Lung (tissue), 12 donors: ENCODE data around the gene DHX15. TPM values are rescaled to one million over a fixed set of nuclear protein-coding genes. Genes with fewer than 3 reads are reported as not detected.

ENCODE experiments used
- ATAC-seq: fragments of 200-7000 bp; cut with Tn5 transposase; one replicate; pipeline ENCODE4 v1.9.1; 2020; ENCODE audit warnings: moderate number of reproducible peaks; ENCODE audit not compliant: insufficient read depth, low FRiP score
- DNase-seq, 3 donors: peaks; one replicate each; pipeline ENCODE4 v3.0.0-alpha.2; 2013 to 2017
- H3K27ac ChIP-seq, 2 donors: one replicate each; pipeline ENCODE4 v1.5.1; 2013; ENCODE audit warnings: mild to moderate bottlenecking in 2 of 2, moderate library complexity in 2 of 2, control low read depth in 1 of 2, inconsistent platforms in 1 of 2, low read depth in 1 of 2, low read length in 1 of 2
- H3K27me3 ChIP-seq, 3 donors: one replicate each; pipeline ENCODE4 v1.5.1; 2013; ENCODE audit warnings: low read length in 2 of 3; ENCODE audit not compliant: control insufficient read depth in 3 of 3, insufficient read depth in 3 of 3
- H3K36me3 ChIP-seq, 4 donors: one replicate each; pipeline ENCODE4 v1.5.1; 2013; ENCODE audit warnings: low read length in 4 of 4, mild to moderate bottlenecking in 1 of 4, moderate library complexity in 1 of 4; ENCODE audit not compliant: control insufficient read depth in 4 of 4, insufficient read depth in 4 of 4
- H3K4me1 ChIP-seq, 5 donors: one replicate each; pipeline ENCODE4 v1.5.1; 2013; ENCODE audit warnings: low read length in 5 of 5, mild to moderate bottlenecking in 2 of 5, moderate library complexity in 1 of 5; ENCODE audit not compliant: control insufficient read depth in 5 of 5, insufficient read depth in 5 of 5
- H3K4me3 ChIP-seq: one replicate; pipeline ENCODE4 v1.5.1; 2013; ENCODE audit warnings: mild to moderate bottlenecking, control low read depth, moderate library complexity
- H3K9ac ChIP-seq, 2 donors: one replicate each; pipeline ENCODE4 v1.5.1; 2013; ENCODE audit warnings: low read length in 2 of 2, control low read depth in 1 of 2; ENCODE audit not compliant: insufficient read depth in 1 of 2
- H3K9me3 ChIP-seq, 4 donors: one replicate each; pipeline ENCODE4 v1.5.1; 2013; ENCODE audit warnings: low read length in 3 of 4, mild to moderate bottlenecking in 1 of 4, moderate library complexity in 1 of 4; ENCODE audit not compliant: control insufficient read depth in 4 of 4, insufficient read depth in 3 of 4
- CTCF ChIP-seq: IDR thresholded peaks from 2 replicates; pipeline ENCODE4 v1.5.1; 2012; ENCODE audit warnings: mild to moderate bottlenecking; ENCODE audit errors: control extremely low read depth, extremely low read depth
- WGBS, 2 donors: extraction: QIAGEN DNeasy Blood & Tissue Kit; methylation state at CpG; one replicate each; pipeline ENCODE4 v1.1.7; 2013; 5-methylcytosine and 5-hydroxymethylcytosine counted together
- polyA plus RNA-seq, 2 donors: library from polyadenylated mRNA; stranded (reverse); fragments of 200-250 nt; gene quantifications; one replicate each; pipeline ENCODE4 v1.2.1, GENCODE V29; 2013
- total RNA-seq, 2 donors: library from RNA; depleted of rRNA in 1 of 2; stranded (reverse); fragments of >200 nt in 1 of 2; gene quantifications; one replicate each; pipeline ENCODE4 v1.2.1, GENCODE V29; 2014 to 2021
- donor health status: control.
- donor health status: control.
- donor health status: Bipolar disorder and iron deficiency.
- donor health status: healthy.
- donor health status: DM: yes; HTN: yes; CAD: no.

DHX15 gene
- total and polyA plus RNA-seq, 4 donors = 60.3 to 292 (median 88.0) TPM

- H3K36me3 ChIP-seq = peaks cover 0 to 5% (median 3%) of the 10 kb centered on the region in 4 donors
- WGBS, 2 donors = 1% methylated on average over 49 to 51 of the region's 51 CpGs
- peak; percentile 50 for ATAC-seq
Observed at GRCh38 chr4:24583451-24584210, 723 bp downstream of the DHX15 start.

GRCh38 chr4:24582235-24582832 is 2.0 kb downstream of the DHX15 start:
- Histone ChIP-seq H3K27ac (peak overlapping the region in 1 of 2 donors; percentile 33), H3K9ac (peak overlapping the region; percentile 26 to 82), H3K4me3 (peak overlapping the region; percentile 39), H3K9me3 (no peaks in the 10 kb centered on the region), H3K4me1 (peaks cover under 1 to 23% (median 8%) of the 10 kb centered on the region in 5 donors), H3K27me3 (no peaks in the 10 kb centered on the region), H3K36me3 (peaks cover 0 to 5% (median 3%) of the 10 kb centered on the region in 4 donors)
- TF ChIP-seq CTCF = no peak
- DNase-seq (peak in 2 of 3 donors; percentile 16 to 18), ATAC-seq (no peak)
- 14 to 25% methylated on average over 5 of the region's 5 CpGs for WGBS, 2 donors

More at GRCh38 chr4:24583451-24584210, 723 bp downstream of the DHX15 start:
- peaks cover 0 to 18% (median 5%) of the 10 kb centered on the region in 5 donors for H3K4me1 ChIP-seq
- peak overlapping the region; percentile 97 for H3K27ac ChIP-seq
- no peaks in the 10 kb centered on the region for H3K9me3 ChIP-seq
- TF ChIP-seq CTCF = no peak
- H3K27me3 ChIP-seq = no peaks in the 10 kb centered on the region
- peak overlapping the region; percentile 100 for H3K4me3 ChIP-seq
- peak overlapping the region; percentile 90 to 97 for H3K9ac ChIP-seq
- peak; percentile 73 to 74 (median 74) for DNase-seq

DNA sequence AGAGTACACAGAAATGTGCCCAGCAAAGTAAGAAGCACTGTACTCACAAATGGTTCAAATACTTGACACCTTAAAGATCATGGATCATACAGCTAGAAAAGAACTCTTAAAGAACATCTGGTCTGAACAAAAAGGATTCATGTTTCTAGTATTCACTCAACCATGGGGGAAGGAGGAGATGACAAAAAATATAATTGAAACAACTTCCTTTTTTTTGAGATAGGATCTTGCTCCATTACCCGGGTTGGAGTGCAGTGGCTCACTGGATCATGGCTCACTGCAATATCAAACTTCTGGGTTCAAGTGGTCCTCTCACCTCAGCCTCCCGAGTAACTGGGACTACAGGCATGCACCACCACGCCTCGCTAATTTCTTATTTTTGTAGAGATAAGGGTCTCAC is 6.0 kb downstream of the DHX15 start:
- peaks cover 7 to 30% (median 16%) of the 10 kb centered on the region in 4 donors for H3K36me3 ChIP-seq
- TF ChIP-seq CTCF = no peak
- H3K9ac ChIP-seq = no peak overlapping the region
- H3K4me1 ChIP-seq = peaks cover 2 to 28% (median 10%) of the 10 kb centered on the region in 5 donors
- H3K27ac ChIP-seq = no peak overlapping the region
- 71 to 74% methylated on average over 4 of the region's 4 CpGs for WGBS, 2 donors
- no peaks in the 10 kb centered on the region for H3K9me3 ChIP-seq
- no peaks in the 10 kb centered on the region for H3K27me3 ChIP-seq
- DNase-seq = no peak
- no peak for ATAC-seq
- no peak overlapping the region for H3K4me3 ChIP-seq
